A549 treated with GW870086 at 1 μM for 4 hours (cell line): Measurements from ENCODE around the gene BANF1. TPM values are rescaled to one million over a fixed set of nuclear protein-coding genes. Genes with fewer than 3 reads are reported as not detected.

Source experiments
- total RNA-seq: library from RNA; stranded (reverse); fragments of 200-300 nt; extraction: Qiagen RNA extraction; gene quantifications from 5 replicates; pipeline ENCODE4 v1.2.3, GENCODE V29; 2022; ENCODE audit warnings: low read depth

BANF1 gene, protein sequence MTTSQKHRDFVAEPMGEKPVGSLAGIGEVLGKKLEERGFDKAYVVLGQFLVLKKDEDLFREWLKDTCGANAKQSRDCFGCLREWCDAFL
- 358 to 512 TPM (median 465 TPM) in 5 replicates for total RNA-seq

DNA sequence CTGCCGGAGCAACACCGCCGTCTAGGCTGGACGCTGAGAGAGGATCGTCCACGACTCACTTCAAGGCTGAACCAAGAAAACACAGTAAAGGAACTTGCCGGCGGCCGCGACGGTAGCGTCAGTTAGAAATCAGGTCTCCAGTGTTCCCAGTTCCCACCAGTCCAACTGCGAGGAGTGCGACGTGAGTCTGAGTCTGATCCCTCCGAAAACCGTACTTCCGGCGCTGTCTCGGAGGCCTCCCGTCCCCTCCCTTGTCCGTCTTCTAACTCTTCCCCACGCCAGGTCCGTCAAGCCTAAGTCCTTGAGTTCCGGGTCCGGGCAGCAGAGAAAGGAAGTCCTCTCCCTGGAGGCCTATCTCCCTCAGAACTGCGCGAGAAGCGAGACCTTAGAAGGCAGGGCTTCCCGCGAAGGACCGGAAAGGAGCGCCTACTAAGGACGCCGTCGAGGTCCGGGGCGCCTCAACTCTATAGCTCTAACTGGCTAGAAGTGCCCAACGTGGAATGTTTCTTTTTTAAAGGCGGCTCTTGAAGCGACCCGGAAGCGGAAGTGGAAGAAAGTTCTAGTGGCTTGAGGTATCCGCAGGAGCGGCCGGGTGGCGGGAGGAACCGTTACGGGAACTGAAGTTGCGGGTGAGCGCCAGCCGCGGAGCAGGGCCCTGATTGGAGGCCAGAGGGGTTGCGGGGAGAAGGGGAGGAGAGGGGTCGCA is at the start of gene BANF1, which contains the start of gene EIF1AD:
BANF1 (plus strand) TSS at position 562 of the 706 bp plus-strand sequence. CDS start 748 bp downstream, outside the sequence.
EIF1AD (minus strand) TSS at position 216 of the 706 bp plus-strand sequence. CDS start 1,768 bp downstream, outside the sequence.

DNA sequence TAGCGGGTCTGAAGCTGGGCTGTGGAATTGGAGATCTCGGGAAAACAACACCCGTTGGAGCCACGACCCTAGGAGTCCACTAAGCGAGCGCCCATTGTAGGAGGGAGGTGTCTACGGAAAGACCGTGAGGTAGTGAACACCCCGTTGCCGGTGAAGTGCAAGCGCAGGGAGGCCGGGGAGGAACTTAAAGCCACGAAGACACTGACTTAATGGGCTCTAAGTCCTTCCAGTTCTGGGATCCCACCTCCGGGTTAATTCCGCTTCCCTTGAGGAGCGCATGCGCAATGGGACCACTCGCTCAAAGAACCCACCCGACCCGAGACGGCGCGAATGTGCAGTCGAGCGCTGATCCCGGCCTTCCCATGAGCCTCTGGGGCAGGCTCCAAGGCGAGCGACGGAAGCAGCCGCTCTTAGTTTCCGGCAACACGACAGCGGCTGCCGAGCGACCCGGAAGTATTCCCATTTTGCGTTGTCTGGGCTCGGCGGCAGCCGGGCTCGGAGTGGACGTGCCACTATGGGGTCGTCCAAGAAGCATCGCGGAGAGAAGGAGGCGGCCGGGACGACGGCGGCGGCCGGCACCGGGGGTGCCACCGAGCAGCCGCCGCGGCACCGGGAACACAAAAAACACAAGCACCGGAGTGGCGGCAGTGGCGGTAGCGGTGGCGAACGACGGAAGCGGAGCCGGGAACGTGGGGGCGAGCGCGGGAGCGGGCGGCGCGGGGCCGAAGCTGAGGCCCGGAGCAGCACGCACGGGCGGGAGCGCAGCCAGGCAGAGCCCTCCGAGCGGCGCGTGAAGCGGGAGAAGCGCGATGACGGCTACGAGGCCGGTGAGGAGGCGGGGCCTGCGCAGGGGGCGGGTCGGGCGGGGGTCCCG is 40.8 kb upstream of the BANF1 start, which contains the start of gene SART1:
SART1 (plus strand) TSS at position 468 of the 874 bp plus-strand sequence; CDS start at position 515, 47 bp downstream.

DNA sequence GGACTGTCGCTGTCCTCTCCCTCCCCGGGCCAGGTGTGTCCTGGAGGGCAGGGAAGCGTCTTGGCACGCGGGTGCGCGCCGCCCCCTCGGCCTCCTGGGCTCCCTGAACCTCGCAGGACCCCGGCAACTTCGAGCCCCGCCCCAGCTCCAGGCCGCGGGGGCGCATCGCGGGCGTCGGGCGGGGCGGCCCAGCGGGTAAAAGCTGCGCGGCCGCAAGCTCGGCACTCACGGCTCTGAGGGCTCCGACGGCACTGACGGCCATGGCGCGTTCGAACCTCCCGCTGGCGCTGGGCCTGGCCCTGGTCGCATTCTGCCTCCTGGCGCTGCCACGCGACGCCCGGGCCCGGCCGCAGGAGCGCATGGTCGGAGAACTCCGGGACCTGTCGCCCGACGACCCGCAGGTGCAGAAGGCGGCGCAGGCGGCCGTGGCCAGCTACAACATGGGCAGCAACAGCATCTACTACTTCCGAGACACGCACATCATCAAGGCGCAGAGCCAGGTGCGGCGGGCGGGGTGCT is 9.5 kb downstream of the BANF1 start, which contains the start of gene CST6:
CST6 (plus strand) TSS at position 224 of the 519 bp plus-strand sequence; CDS start at position 261, 37 bp downstream.

DNA sequence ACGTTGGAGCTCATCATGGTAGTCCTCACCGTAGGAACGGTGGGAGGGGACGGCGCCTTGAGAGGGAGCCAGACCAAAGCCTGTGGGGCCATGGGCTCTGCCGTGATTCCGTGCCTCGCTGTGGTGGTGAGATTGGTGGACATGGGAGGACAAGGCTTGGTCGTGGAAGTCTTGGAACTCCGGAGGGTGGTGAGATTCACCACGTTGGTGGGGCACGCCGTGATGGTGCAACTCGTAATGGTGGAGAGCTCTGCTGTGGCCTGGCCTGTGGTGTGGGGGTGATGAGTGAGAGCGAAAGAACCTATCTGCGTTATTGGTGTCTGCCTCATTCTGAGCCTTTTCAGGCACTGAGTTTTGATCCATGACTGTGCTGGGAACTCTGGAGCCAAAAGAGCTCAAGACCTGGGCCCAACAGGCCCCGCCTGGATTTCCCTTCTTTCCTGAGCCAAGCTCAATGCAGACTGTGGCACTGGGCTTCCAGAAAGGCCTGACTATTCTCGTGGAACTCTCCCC is 23.8 kb downstream of the BANF1 start, which contains the start of gene CATSPER1:
CATSPER1 (minus strand) TSS at position 463 of the 513 bp plus-strand sequence; CDS start at position 363, 100 bp downstream.

DNA sequence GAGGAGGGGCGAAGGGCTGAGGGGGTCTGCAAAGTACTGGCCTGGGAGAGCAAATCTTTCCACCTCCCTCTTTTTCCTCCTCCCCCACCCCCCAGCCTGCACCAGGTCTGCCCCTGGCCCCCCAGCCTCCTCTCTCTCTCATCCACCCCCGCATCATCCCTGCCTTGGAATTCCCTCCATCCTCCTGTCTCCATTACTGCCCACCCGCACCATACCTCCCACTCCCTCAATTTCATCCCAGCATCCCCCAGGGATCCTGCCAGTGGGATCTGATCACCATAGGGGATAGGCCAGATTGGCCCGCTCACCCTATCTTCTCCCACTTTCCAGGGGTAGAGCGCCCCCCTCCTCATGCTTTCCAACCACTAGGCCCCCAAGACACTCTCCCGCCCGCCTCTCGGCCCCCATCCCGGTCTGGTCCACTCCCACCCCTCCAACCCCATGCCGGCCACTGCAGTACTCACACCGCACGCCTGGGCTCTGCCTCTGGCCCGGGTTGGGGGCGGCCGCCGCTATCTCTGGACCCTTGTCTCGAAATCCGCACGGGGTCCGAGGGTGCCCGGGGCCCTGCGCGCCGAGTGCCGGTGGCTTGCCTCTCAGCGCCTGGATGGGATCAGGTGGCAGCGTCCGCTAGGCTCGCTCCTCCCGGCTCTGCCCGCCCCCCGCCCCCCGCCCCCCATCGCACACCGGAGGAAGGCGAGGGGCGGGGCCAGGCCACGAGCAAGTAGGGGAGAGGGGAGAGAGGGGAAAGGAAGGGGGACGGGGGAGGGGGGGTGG is 46.4 kb downstream of the BANF1 start, which contains the start of gene GAL3ST3:
GAL3ST3 (minus strand) TSS at position 615 of the 777 bp plus-strand sequence. CDS start 3,746 bp downstream, outside the sequence.

DNA sequence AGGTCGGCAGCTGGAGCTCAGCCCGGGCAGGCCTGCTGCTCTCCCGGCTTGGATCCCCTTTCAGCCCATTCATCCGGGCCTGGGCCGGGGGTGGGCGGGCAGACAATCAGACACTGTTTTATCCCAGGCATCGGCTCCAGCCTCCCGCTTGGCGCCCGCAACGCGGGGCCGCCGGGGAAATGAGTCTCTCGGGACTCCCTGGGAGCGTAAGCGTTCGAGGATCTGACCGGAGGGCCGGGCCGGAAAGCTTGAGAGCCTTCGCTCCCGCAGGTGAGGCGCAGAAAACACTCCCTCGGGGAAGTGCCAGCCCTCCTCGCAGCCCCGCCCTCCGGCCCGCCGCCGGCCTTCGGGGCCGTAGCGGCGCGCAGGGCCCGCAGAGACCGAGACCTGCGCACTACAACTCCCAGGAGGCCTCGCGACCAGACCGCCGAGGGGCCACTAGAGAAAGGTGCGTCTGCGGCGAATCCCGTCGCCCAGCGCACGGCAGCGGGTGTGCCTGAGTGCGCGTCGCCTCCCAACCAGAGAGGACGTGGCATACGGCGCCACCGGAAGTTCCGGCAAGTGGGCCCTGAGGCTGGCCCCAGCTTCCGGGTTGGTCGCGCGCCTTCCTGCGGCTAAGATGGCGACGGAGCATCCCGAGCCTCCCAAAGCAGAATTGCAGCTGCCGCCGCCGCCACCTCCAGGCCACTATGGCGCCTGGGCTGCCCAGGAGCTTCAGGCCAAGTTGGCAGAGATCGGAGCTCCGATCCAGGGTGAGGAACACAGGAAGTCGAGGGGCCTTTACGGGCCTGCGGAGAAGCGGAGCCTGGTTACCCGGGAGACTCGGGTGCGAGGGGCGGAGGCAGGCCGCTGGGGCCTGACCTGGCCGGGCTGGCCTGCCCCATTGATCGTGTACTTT is 49.7 kb downstream of the BANF1 start, which contains the start of gene SF3B2:
SF3B2 (plus strand) TSS at position 599 of the 898 bp plus-strand sequence; CDS start at position 620, 21 bp downstream.

Other genes starting within 250 kb of the BANF1 start
- 8.5 to 12.1 TPM (median 10.7 TPM) in 5 replicates for gene AP5B1, start 221.5 kb upstream of the BANF1 start, total RNA-seq
- gene OVOL1, start 215.4 kb upstream of the BANF1 start, total RNA-seq = 0.05 to 0.09 TPM (median 0.08 TPM) in 3 of 5 replicates, not detected in the others
- 0.05 to 0.08 TPM (median 0.07 TPM) in 3 of 5 replicates, not detected in the others for gene SNX32, start 168.5 kb upstream of the BANF1 start, total RNA-seq
- gene CFL1, start 144.3 kb upstream of the BANF1 start, total RNA-seq = 1,820 to 2,323 TPM (median 2,200 TPM) in 5 replicates
- 20.1 to 33.6 TPM (median 29.6 TPM) in 5 replicates for gene MUS81, start 142.1 kb upstream of the BANF1 start, total RNA-seq
- 0.64 to 1.2 TPM (median 1.1 TPM) in 5 replicates for gene EFEMP2, start 129.7 kb upstream of the BANF1 start, total RNA-seq
- gene CTSW, start 122.7 kb upstream of the BANF1 start, total RNA-seq = 0.09 to 0.10 TPM in 2 of 5 replicates, not detected in the others
- gene FIBP, start 114.0 kb upstream of the BANF1 start, total RNA-seq = 73.7 to 85.9 TPM (median 84.2 TPM) in 5 replicates
- gene CCDC85B, start 111.8 kb upstream of the BANF1 start, total RNA-seq = 30.0 to 43.4 TPM (median 41.9 TPM) in 5 replicates
- gene FOSL1, start 102.1 kb upstream of the BANF1 start, total RNA-seq = 125 to 190 TPM (median 143 TPM) in 5 replicates
- gene C11orf68, start 83.4 kb upstream of the BANF1 start, total RNA-seq = 32.7 to 44.7 TPM (median 43.0 TPM) in 5 replicates
- 183 to 254 TPM (median 197 TPM) in 5 replicates for gene DRAP1, start 83.1 kb upstream of the BANF1 start, total RNA-seq
- not detected in 5 replicates for gene TSGA10IP, start 57.0 kb upstream of the BANF1 start, total RNA-seq
- 47.0 to 61.7 TPM (median 60.4 TPM) in 5 replicates for gene SART1, start 40.8 kb upstream of the BANF1 start, total RNA-seq
- 37.7 to 47.7 TPM (median 40.1 TPM) in 5 replicates for gene EIF1AD, start 346 bp upstream of the BANF1 start, total RNA-seq
- gene CST6, start 9.5 kb downstream of the BANF1 start, total RNA-seq = not detected in 5 replicates
- 0.89 to 1.8 TPM (median 1.5 TPM) in 5 replicates for gene CATSPER1, start 24.0 kb downstream of the BANF1 start, total RNA-seq
- gene GAL3ST3, start 46.7 kb downstream of the BANF1 start, total RNA-seq = not detected in 5 replicates
- gene SF3B2, start 49.9 kb downstream of the BANF1 start, total RNA-seq = 167 to 176 TPM (median 170 TPM) in 5 replicates
- 55.6 to 82.5 TPM (median 76.9 TPM) in 5 replicates for gene PACS1, start 67.8 kb downstream of the BANF1 start, total RNA-seq